Ovary (tissue), 9 donors: ENCODE measurements around the gene ANLN. TPM values are rescaled to one million over a fixed set of nuclear protein-coding genes. Genes with fewer than 3 reads are reported as not detected.

Source experiments
- DNase-seq, 5 donors: peaks; one replicate each; pipeline ENCODE4 v3.0.0-alpha.2; 2019 to 2020
- H3K27ac ChIP-seq, 2 donors: fragments of 200-600 bp; one replicate each; pipeline versions ENCODE4 v1.5.1 to v1.8.0; 2019 to 2022
- H3K27me3 ChIP-seq: fragments of 200-600 bp; one replicate; pipeline ENCODE4 v1.8.0; 2022
- H3K36me3 ChIP-seq: fragments of 200-600 bp; sonication (generic); one replicate; pipeline ENCODE4 v1.5.1; 2019
- H3K4me1 ChIP-seq: one replicate; pipeline ENCODE4 v1.8.1; 2013; ENCODE audit warnings: mild to moderate bottlenecking, moderate library complexity; ENCODE audit not compliant: insufficient read depth
- H3K4me3 ChIP-seq: fragments of 200-600 bp; sonication (generic); one replicate; pipeline ENCODE4 v1.5.1; 2017
- H3K9me3 ChIP-seq, 2 donors: fragments of 200-600 bp in 1 of 2; sonication (generic) in 1 of 2; one replicate each; pipeline versions ENCODE4 v1.5.1 to v1.8.1; 2013 to 2019; ENCODE audit warnings: mild to moderate bottlenecking in 1 of 2, moderate library complexity in 1 of 2
- CTCF ChIP-seq, 3 donors: fragments of 450-650 bp in 2 of 3; fragments of 200-600 bp in 1 of 3; IDR thresholded peaks; one replicate each; pipeline versions ENCODE4 v1.5.1 to v1.8.0; 2016 to 2022; ENCODE audit warnings: antibody characterized with exemption in 3 of 3, mild to moderate bottlenecking in 1 of 3
- EP300 ChIP-seq: sonication (generic); formaldehyde crosslinking; IDR thresholded peaks from one replicate; pipeline ENCODE4 v1.6.1; 2017; ENCODE audit warnings: antibody characterized with exemption
- POLR2A ChIP-seq: fragments of 450-650 bp; IDR thresholded peaks from one replicate; pipeline ENCODE4 v1.6.1; 2017; ENCODE audit warnings: antibody characterized with exemption, mild to moderate bottlenecking, moderate library complexity
- WGBS, 3 donors: extraction: QIAGEN DNeasy Blood & Tissue Kit in 1 of 3; methylation state at CpG; one replicate each; pipeline versions ENCODE4 v1.1.5 to v1.1.7; 2013 to 2017; 5-methylcytosine and 5-hydroxymethylcytosine counted together
- intact Hi-C, 4 donors: fragments of 100-400 bp; cut with DNase I; formaldehyde crosslinking; loops; one replicate each; pipeline versions ENCODE4 v1.11.0 to v1.15.1; 2022 to 2023
- polyA plus RNA-seq, 2 donors: library from polyadenylated mRNA; stranded (reverse); fragments of 200-250 nt in 1 of 2; fragments of 350-450 nt in 1 of 2; fragmentation: Illumina TruSeq in 1 of 2; extraction: RNeasy Lipid Tissue Mini Kit (QIAGEN cat#74804) in 1 of 2; gene quantifications; one replicate each; pipeline ENCODE4 v1.2.3, GENCODE V29; 2013 to 2014
- total RNA-seq, 7 donors: library from RNA; depleted of rRNA in 2 of 7; stranded (reverse); fragments of >200 nt in 2 of 7; fragmentation: NEBNext Ultra II Directional in 3 of 7; extraction: Animal tissue kit (Norgen Biotek cat#: 25700) in 3 of 7; gene quantifications; one replicate each; pipeline versions ENCODE4 v1.1.0 to v1.2.4, GENCODE V29; 2016 to 2023
- donor health status: DM: no; HTN: no; CAD: no; lungs with moderate emphysema.
- donor health status: DM: no; HTN: no; CAD: no.
- donor health status: Bipolar disorder and iron deficiency.
- donor health status: DM: yes; HTN: yes; CAD: no.
- donor health status: DM: no; HTN: no; CAD: no.
- donor health status: DM: yes; HTN: yes; CAD: no.

Gene ANLN
- total and polyA plus RNA-seq, 9 donors, result 0.50 to 6.0 (median 2.6) TPM

DNA sequence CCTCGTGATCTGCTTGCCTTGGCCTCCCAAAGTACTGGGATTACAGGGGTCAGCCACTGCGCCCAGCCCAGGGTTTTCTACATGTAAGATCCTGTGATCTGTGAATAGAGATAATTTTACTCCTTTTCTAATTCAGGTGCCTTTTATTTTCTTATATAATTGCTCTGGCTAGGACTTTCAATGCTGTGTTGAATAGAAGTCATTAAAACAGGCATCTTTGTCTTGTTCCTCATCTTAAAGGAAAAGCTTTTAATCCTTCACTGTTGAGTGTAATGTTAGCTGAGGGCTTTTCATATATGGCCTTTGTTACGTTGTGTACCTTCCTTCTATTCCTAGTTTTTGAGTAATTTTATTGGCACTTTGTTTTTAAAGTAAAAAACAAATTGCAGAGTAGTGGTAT, 26.6 kb downstream of the ANLN start:
- TF ChIP-seq POLR2A (no peak), EP300 (no peak), CTCF (IDR thresholded peaks at IDR 0.05) (no peak)
- H3K4me1 ChIP-seq, result no peaks in the 10 kb centered on the region
- H3K27ac ChIP-seq, result no peak overlapping the region
- DNase-seq, result no peak
- no peak overlapping the region for H3K4me3 ChIP-seq
- intact Hi-C loops, result no loop called here
- H3K36me3 ChIP-seq, result no peaks in the 10 kb centered on the region
- no peaks in the 10 kb centered on the region for H3K27me3 ChIP-seq
- no peaks in the 10 kb centered on the region for H3K9me3 ChIP-seq
- WGBS, 3 donors, result 94 to 96% (median 94%) methylated on average over 3 of the region's 3 CpGs

- WGBS, 3 donors, result 91 to 95% (median 93%) methylated on average over 3 of the region's 3 CpGs
- no peaks in the 10 kb centered on the region for H3K4me1 ChIP-seq
- H3K9me3 ChIP-seq, result no peaks in the 10 kb centered on the region
- no peaks in the 10 kb centered on the region for H3K27me3 ChIP-seq
- no peak for TF ChIP-seq CTCF (IDR thresholded peaks at IDR 0.05)
- TF ChIP-seq POLR2A, result no peak
- TF ChIP-seq EP300, result no peak
- no peak overlapping the region for H3K4me3 ChIP-seq
- intact Hi-C loops, result no loop called here
- DNase-seq, result no peak
- H3K27ac ChIP-seq, result no peak overlapping the region
- H3K36me3 ChIP-seq, result no peaks in the 10 kb centered on the region
These were observed 30.6 kb downstream of the ANLN start for GRCh38 chr7:36420307-36420706.

DNA sequence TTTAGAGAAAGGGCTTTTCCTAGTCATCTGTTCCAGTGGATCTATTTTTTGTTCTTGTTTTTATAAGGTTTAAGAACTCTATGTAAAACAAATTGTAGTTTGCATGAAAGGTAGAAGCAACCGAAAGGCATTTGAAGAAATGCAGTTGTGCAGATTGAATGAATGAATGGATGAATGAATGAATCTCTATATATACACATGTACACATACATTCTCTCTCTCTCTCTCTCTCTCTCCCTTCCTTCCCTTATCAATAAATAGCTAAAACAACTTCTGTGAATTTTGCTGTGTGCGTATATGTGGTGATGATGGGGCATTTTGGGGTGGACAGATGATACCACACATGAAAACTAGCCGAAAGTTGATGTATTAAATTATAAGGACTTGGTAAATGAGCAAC, 32.4 kb downstream of the ANLN start:
- no peaks in the 10 kb centered on the region for H3K36me3 ChIP-seq
- WGBS, 3 donors, result 95 to 99% (median 96%) methylated on average over 3 of the region's 3 CpGs
- H3K4me3 ChIP-seq, result no peak overlapping the region
- TF ChIP-seq POLR2A, result no peak
- no peak for TF ChIP-seq CTCF (IDR thresholded peaks at IDR 0.05)
- TF ChIP-seq EP300, result no peak
- no peaks in the 10 kb centered on the region for H3K4me1 ChIP-seq
- H3K27ac ChIP-seq, result no peak overlapping the region
- no peak for DNase-seq
- H3K9me3 ChIP-seq, result no peaks in the 10 kb centered on the region
- no peaks in the 10 kb centered on the region for H3K27me3 ChIP-seq
- intact Hi-C loops, result no loop called here

DNA sequence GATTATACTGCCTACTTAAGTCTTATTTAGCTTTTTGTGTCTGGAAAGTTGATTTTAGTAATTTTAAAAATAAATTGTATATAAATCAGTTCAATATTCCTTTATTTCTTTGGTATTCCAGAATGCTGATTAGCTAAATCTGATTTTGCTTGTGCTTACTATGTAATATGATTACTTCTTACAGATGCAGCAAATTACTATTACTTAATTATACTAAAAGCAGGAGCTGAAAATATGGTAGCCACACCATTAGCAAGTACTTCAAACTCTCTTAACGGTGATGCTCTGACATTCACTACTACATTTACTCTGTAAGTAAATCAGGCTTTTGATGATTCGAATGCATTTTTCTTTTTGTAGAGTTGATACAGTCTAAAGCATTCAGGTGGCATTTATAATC, 34.0 kb downstream of the ANLN start:
- intact Hi-C loops, result no loop called here
- no peak overlapping the region for H3K27ac ChIP-seq
- H3K27me3 ChIP-seq, result no peaks in the 10 kb centered on the region
- WGBS, 3 donors, result 93% methylated on average over 2 of the region's 2 CpGs
- H3K4me3 ChIP-seq, result no peak overlapping the region
- DNase-seq, result no peak
- no peaks in the 10 kb centered on the region for H3K4me1 ChIP-seq
- TF ChIP-seq POLR2A, result no peak
- no peak for TF ChIP-seq EP300
- TF ChIP-seq CTCF (IDR thresholded peaks at IDR 0.05), result no peak
- no peaks in the 10 kb centered on the region for H3K9me3 ChIP-seq
- H3K36me3 ChIP-seq, result no peaks in the 10 kb centered on the region

GRCh38 chr7:36430186-36430585, 40.5 kb downstream of the ANLN start:
- 81 to 84% (median 83%) methylated on average over 2 of the region's 2 CpGs for WGBS, 3 donors
- TF ChIP-seq POLR2A, result no peak
- TF ChIP-seq CTCF (IDR thresholded peaks at IDR 0.05), result no peak
- no peak for TF ChIP-seq EP300

More at GRCh38 chr7:36430186-36430585, 40.5 kb downstream of the ANLN start:
- intact Hi-C loops, result no loop called here
- no peaks in the 10 kb centered on the region for H3K9me3 ChIP-seq
- H3K4me1 ChIP-seq, result no peaks in the 10 kb centered on the region
- H3K27ac ChIP-seq, result no peak overlapping the region
- no peak for DNase-seq
- H3K36me3 ChIP-seq, result no peaks in the 10 kb centered on the region
- no peaks in the 10 kb centered on the region for H3K27me3 ChIP-seq
- H3K4me3 ChIP-seq, result no peak overlapping the region
